ENCODE measurements around the gene NPAS3. TPM values are rescaled to one million over a fixed set of nuclear protein-coding genes. Genes with fewer than 3 reads are reported as not detected.

Gene NPAS3
- total and polyA plus RNA-seq, 2 of the 8 experiments (the other 6 are each of a cell fraction or from before 2014, with no cell fraction given): 0.11 to 0.60 TPM

DNA sequence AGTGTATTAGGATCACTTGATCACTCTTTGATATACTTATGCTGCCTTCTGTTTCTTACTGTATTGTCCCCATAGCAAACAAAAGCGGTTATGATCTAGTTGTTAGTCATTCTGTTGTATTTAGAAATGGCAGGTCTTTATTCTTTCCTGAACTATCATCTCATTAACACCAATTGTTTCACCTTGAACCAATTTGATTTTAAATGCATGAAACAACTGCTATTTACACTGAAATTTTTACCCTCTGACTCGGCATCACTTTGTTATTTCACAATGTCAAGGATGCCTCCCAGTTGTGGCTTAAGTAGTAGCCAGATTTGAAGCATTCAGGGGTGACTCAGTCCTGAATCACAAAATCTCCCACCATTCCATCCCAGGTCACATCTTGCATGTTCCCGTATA lies 708.7 kb downstream of the NPAS3 start (continued):
- TF ChIP-seq, protein P1, sequence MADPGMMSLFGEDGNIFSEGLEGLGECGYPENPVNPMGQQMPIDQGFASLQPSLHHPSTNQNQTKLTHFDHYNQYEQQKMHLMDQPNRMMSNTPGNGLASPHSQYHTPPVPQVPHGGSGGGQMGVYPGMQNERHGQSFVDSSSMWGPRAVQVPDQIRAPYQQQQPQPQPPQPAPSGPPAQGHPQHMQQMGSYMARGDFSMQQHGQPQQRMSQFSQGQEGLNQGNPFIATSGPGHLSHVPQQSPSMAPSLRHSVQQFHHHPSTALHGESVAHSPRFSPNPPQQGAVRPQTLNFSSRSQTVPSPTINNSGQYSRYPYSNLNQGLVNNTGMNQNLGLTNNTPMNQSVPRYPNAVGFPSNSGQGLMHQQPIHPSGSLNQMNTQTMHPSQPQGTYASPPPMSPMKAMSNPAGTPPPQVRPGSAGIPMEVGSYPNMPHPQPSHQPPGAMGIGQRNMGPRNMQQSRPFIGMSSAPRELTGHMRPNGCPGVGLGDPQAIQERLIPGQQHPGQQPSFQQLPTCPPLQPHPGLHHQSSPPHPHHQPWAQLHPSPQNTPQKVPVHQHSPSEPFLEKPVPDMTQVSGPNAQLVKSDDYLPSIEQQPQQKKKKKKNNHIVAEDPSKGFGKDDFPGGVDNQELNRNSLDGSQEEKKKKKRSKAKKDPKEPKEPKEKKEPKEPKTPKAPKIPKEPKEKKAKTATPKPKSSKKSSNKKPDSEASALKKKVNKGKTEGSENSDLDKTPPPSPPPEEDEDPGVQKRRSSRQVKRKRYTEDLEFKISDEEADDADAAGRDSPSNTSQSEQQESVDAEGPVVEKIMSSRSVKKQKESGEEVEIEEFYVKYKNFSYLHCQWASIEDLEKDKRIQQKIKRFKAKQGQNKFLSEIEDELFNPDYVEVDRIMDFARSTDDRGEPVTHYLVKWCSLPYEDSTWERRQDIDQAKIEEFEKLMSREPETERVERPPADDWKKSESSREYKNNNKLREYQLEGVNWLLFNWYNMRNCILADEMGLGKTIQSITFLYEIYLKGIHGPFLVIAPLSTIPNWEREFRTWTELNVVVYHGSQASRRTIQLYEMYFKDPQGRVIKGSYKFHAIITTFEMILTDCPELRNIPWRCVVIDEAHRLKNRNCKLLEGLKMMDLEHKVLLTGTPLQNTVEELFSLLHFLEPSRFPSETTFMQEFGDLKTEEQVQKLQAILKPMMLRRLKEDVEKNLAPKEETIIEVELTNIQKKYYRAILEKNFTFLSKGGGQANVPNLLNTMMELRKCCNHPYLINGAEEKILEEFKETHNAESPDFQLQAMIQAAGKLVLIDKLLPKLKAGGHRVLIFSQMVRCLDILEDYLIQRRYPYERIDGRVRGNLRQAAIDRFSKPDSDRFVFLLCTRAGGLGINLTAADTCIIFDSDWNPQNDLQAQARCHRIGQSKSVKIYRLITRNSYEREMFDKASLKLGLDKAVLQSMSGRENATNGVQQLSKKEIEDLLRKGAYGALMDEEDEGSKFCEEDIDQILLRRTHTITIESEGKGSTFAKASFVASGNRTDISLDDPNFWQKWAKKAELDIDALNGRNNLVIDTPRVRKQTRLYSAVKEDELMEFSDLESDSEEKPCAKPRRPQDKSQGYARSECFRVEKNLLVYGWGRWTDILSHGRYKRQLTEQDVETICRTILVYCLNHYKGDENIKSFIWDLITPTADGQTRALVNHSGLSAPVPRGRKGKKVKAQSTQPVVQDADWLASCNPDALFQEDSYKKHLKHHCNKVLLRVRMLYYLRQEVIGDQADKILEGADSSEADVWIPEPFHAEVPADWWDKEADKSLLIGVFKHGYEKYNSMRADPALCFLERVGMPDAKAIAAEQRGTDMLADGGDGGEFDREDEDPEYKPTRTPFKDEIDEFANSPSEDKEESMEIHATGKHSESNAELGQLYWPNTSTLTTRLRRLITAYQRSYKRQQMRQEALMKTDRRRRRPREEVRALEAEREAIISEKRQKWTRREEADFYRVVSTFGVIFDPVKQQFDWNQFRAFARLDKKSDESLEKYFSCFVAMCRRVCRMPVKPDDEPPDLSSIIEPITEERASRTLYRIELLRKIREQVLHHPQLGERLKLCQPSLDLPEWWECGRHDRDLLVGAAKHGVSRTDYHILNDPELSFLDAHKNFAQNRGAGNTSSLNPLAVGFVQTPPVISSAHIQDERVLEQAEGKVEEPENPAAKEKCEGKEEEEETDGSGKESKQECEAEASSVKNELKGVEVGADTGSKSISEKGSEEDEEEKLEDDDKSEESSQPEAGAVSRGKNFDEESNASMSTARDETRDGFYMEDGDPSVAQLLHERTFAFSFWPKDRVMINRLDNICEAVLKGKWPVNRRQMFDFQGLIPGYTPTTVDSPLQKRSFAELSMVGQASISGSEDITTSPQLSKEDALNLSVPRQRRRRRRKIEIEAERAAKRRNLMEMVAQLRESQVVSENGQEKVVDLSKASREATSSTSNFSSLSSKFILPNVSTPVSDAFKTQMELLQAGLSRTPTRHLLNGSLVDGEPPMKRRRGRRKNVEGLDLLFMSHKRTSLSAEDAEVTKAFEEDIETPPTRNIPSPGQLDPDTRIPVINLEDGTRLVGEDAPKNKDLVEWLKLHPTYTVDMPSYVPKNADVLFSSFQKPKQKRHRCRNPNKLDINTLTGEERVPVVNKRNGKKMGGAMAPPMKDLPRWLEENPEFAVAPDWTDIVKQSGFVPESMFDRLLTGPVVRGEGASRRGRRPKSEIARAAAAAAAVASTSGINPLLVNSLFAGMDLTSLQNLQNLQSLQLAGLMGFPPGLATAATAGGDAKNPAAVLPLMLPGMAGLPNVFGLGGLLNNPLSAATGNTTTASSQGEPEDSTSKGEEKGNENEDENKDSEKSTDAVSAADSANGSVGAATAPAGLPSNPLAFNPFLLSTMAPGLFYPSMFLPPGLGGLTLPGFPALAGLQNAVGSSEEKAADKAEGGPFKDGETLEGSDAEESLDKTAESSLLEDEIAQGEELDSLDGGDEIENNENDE (IDR thresholded peaks at IDR 0.05; ENCODE audit: insufficient replicate concordance, low read length): no peak
- TF ChIP-seq, protein P2, sequence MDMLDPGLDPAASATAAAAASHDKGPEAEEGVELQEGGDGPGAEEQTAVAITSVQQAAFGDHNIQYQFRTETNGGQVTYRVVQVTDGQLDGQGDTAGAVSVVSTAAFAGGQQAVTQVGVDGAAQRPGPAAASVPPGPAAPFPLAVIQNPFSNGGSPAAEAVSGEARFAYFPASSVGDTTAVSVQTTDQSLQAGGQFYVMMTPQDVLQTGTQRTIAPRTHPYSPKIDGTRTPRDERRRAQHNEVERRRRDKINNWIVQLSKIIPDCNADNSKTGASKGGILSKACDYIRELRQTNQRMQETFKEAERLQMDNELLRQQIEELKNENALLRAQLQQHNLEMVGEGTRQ (IDR thresholded peaks at IDR 0.05; ENCODE audit: low read length): no peak
- no peak for TF ChIP-seq ZNF274 (IDR thresholded peaks at IDR 0.05; ENCODE audit: borderline replicate concordance, extremely low read depth, low read length)
- TF ChIP-seq SUZ12 (IDR thresholded peaks at IDR 0.05; ENCODE audit: low read length): no peak
- TF ChIP-seq, protein P3, sequence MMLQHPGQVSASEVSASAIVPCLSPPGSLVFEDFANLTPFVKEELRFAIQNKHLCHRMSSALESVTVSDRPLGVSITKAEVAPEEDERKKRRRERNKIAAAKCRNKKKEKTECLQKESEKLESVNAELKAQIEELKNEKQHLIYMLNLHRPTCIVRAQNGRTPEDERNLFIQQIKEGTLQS (IDR thresholded peaks at IDR 0.05; ENCODE audit: insufficient read depth, low read depth, low read length): no peak

All from H1 (cell line).